Measurements from ENCODE around the gene PPP1R27. TPM values are rescaled to one million over a fixed set of nuclear protein-coding genes. Genes with fewer than 3 reads are reported as not detected.

Gene PPP1R27
- polyA plus RNA-seq, 1 donor (not counting 4 experiments of a cell fraction or from before 2014, with no cell fraction given): 0.12 TPM

DNA sequence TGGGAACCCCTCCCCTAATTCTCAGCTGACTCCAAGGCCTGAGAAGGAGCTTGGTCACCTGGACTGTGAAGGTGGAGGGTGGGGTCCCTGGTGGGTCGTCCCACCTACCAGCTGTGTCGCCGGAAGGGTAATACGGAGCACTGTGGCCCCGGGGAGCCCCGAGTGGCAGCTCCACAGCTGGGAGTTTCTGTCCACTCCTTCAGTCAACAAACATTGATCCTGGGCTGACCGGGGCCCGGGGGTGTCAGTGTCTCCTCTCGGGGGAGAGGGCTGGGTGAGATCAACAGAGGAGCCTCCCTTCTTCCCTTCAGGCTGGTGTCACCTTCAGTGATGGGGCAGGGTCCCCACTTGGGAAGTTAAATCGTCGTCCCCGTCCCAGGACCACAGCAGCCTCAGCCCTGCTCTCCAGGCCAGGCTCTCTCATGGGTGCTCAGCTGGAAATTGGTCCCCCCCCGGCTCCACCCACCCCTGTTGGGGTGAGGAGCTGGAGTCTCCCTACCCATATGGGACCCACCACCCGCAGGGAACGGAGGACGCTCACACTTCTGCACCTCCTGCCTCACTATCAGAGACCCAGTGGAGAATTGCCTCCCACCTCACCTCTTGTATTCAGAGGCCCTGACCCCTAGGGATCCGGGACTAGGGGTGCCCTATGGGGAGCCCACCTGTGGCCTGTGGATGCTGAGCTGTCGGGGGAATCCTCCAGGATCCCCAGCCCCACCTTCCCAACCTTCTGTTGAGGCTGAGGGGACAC is 29.0 kb downstream of the PPP1R27 start:
- Histone ChIP-seq H3K79me2 (ENCODE audit: control insufficient read depth, insufficient read depth, low read length) (no peaks in the 10 kb centered on the region), H3K4me2 (ENCODE audit: control insufficient read depth, extremely low read depth, insufficient read depth, low read depth, low read length) (no peak overlapping the region), H3K27ac (ENCODE audit: control insufficient read depth, insufficient read depth, low read length) (no peak overlapping the region), H3K4me3 (ENCODE audit: control insufficient read depth in 2 of 3, extremely low read depth in 1 of 3, insufficient read depth in 2 of 3, low read depth in 1 of 3, low read length in 3 of 3) (no peak overlapping the region), H3K36me3 (ENCODE audit: control insufficient read depth in 2 of 2, extremely low read depth in 1 of 2, insufficient read depth in 2 of 2, low read length in 2 of 2) (no peaks in the 10 kb centered on the region), H3K27me3 (ENCODE audit: control insufficient read depth, extremely low read depth, insufficient read depth, low read length) (peaks cover 79% of the 10 kb centered on the region), H3K9ac (ENCODE audit: control insufficient read depth, extremely low read depth, insufficient read depth, low read length) (no peak overlapping the region), H3K4me1 (ENCODE audit: control insufficient read depth, extremely low read depth, insufficient read depth, low read length) (no peaks in the 10 kb centered on the region), H2AFZ (ENCODE audit: control insufficient read depth, low read length) (no peak overlapping the region), H4K20me1 (ENCODE audit: control insufficient read depth, extremely low read depth, insufficient read depth, low read length) (no peaks in the 10 kb centered on the region), H3K9me1 (ENCODE audit: control insufficient read depth, extremely low read depth, insufficient read depth, low read length) (no peaks in the 10 kb centered on the region), H3K9me3 (ENCODE audit: control insufficient read depth, low read depth, low read length) (no peaks in the 10 kb centered on the region)
- peak; percentile 39 for TF ChIP-seq EZH2 (IDR thresholded peaks at IDR 0.05; ENCODE audit: low read length)
- TF ChIP-seq, protein P1, sequence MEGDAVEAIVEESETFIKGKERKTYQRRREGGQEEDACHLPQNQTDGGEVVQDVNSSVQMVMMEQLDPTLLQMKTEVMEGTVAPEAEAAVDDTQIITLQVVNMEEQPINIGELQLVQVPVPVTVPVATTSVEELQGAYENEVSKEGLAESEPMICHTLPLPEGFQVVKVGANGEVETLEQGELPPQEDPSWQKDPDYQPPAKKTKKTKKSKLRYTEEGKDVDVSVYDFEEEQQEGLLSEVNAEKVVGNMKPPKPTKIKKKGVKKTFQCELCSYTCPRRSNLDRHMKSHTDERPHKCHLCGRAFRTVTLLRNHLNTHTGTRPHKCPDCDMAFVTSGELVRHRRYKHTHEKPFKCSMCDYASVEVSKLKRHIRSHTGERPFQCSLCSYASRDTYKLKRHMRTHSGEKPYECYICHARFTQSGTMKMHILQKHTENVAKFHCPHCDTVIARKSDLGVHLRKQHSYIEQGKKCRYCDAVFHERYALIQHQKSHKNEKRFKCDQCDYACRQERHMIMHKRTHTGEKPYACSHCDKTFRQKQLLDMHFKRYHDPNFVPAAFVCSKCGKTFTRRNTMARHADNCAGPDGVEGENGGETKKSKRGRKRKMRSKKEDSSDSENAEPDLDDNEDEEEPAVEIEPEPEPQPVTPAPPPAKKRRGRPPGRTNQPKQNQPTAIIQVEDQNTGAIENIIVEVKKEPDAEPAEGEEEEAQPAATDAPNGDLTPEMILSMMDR (optimal IDR thresholded peaks at IDR 0.05 in 1 of 3, IDR thresholded peaks at IDR 0.05 in 1 of 3, conservative IDR thresholded peaks at IDR 0.05 in 1 of 3; ENCODE audit: extremely low read depth in 1 of 3, insufficient read depth in 2 of 3, low read length in 3 of 3): no peak
- FAIRE-seq (no peak), DNase-seq (ENCODE audit: low read depth, low spot score) (no peak)
- dilution Hi-C loops (cut with MboI; ENCODE audit: extremely low pct_ligation_motif_present, low sequenced_read_pairs): no loop called here

GRCh38 chr17:81804559-81805399 is 30.1 kb downstream of the PPP1R27 start:
- H3K4me2 ChIP-seq (ENCODE audit: control insufficient read depth, extremely low read depth, insufficient read depth, low read depth, low read length): no peak overlapping the region
- no peak overlapping the region for H3K4me3 ChIP-seq (ENCODE audit: control insufficient read depth in 2 of 3, extremely low read depth in 1 of 3, insufficient read depth in 2 of 3, low read depth in 1 of 3, low read length in 3 of 3)

More at GRCh38 chr17:81804559-81805399, 30.1 kb downstream of the PPP1R27 start:
- Histone ChIP-seq H3K9me1 (ENCODE audit: control insufficient read depth, extremely low read depth, insufficient read depth, low read length) (no peaks in the 10 kb centered on the region), H3K27me3 (ENCODE audit: control insufficient read depth, extremely low read depth, insufficient read depth, low read length) (peaks cover 83% of the 10 kb centered on the region), H4K20me1 (ENCODE audit: control insufficient read depth, extremely low read depth, insufficient read depth, low read length) (no peaks in the 10 kb centered on the region), H2AFZ (ENCODE audit: control insufficient read depth, low read length) (no peak overlapping the region), H3K9ac (ENCODE audit: control insufficient read depth, extremely low read depth, insufficient read depth, low read length) (no peak overlapping the region), H3K4me1 (ENCODE audit: control insufficient read depth, extremely low read depth, insufficient read depth, low read length) (no peaks in the 10 kb centered on the region), H3K9me3 (ENCODE audit: control insufficient read depth, low read depth, low read length) (no peaks in the 10 kb centered on the region), H3K27ac (ENCODE audit: control insufficient read depth, insufficient read depth, low read length) (no peak overlapping the region), H3K36me3 (ENCODE audit: control insufficient read depth in 2 of 2, extremely low read depth in 1 of 2, insufficient read depth in 2 of 2, low read length in 2 of 2) (no peaks in the 10 kb centered on the region), H3K79me2 (ENCODE audit: control insufficient read depth, insufficient read depth, low read length) (no peaks in the 10 kb centered on the region)
- FAIRE-seq (no peak), DNase-seq (ENCODE audit: low read depth, low spot score) (no peak)
- TF ChIP-seq, protein P1 (optimal IDR thresholded peaks at IDR 0.05 in 1 of 3, IDR thresholded peaks at IDR 0.05 in 1 of 3, conservative IDR thresholded peaks at IDR 0.05 in 1 of 3; ENCODE audit: extremely low read depth in 1 of 3, insufficient read depth in 2 of 3, low read length in 3 of 3): no peak
- peak; percentile 99 for TF ChIP-seq EZH2 (IDR thresholded peaks at IDR 0.05; ENCODE audit: low read length)
- dilution Hi-C loops (cut with MboI; ENCODE audit: extremely low pct_ligation_motif_present, low sequenced_read_pairs): no loop called here

Measured in keratinocyte (primary cell).